Right ventricle myocardium superior (tissue), 1 donor: ENCODE results near the gene CEMIP2. TPM values are rescaled to one million over a fixed set of nuclear protein-coding genes. Genes with fewer than 3 reads are reported as not detected.
"Not testable (repeated sequence)": the region's sequence is repeated elsewhere in the genome, so short reads cannot be mapped to it uniquely, and the experiment has no call there.

Source experiments
- ATAC-seq: fragments of 200-7000 bp; cut with Tn5 transposase; one replicate; pipeline ENCODE4 v1.9.1; 2020; ENCODE audit warnings: mild to moderate bottlenecking; ENCODE audit not compliant: poor library complexity
- DNase-seq: peaks from one replicate; pipeline ENCODE4 v3.0.0-alpha.2; 2020
- intact Hi-C: fragments of 100-400 bp; cut with DNase I; formaldehyde crosslinking; loops from one replicate; pipeline ENCODE4 v1.11.2; 2022
- long read RNA-seq: library from polyadenylated mRNA; unstranded; transcript quantifications from one replicate; pipeline ENCODE4 v2.0.0, GENCODE V29; 2021
- total RNA-seq: library from RNA; stranded (reverse); fragmentation: NEBNext Ultra II Directional; extraction: Animal tissue kit (Norgen Biotek cat#: 25700); gene quantifications from one replicate; pipeline ENCODE4 v1.2.1, GENCODE V29; 2021
- donor health status: DM: no; HTN: yes; CAD: no; lungs with severe emphysema.

Gene CEMIP2
- total RNA-seq, result 7.9 TPM
- long read RNA-seq, full-length matches to known transcripts, result 1 of 1 reads
- long read RNA-seq, partial matches to known transcripts, result 0 of 1 reads
- long read RNA-seq, other reads (novel, unspliced or antisense), result 0 of 1 reads

GRCh38 chr9:71768388-71769174 lies at the start of gene CEMIP2:
Gene CEMIP2 (minus strand): TSS chr9:71768513. CDS start chr9:71750373, 18,140 bp downstream.
- intact Hi-C loops, result loop anchor here (10.0 kb wide), 1 partner anchor 164 kb away; no protein-coding TSS in a partner anchor
- ATAC-seq, result peak; percentile 93

DNA sequence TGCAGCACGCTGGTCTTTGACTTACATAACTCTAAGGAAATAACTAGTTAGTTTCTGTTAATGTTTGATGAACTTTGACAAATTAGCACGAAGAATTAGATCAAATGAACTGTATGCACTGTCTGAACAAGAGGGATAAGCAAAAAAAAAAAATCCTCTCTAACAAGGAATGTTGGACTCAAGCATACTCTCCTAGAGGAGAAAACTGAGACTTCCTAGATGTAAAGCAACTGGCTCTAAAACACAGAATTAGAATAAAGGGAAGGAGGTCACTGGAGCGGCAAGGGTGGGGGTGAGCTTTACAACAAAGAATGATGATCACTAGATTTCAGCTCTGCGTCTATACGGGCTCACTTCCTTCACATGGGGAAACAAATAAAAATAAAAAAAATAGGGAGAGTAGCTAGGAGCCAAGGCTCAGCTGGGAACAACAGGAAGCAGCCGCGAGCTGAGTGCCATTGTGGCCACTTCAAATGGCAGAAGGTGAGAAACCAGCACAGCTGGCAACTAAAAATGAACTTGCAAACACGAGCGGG lies 48.7 kb upstream of the CEMIP2 start:
- intact Hi-C loops, result loop anchor here (5.0 to 10.0 kb wide), 2 partner anchors 98 to 215 kb away; partner anchors contain the start of genes ABHD17B and C9orf85
- DNase-seq (no peak), ATAC-seq (no peak)

More at GRCh38 chr9:71768388-71769174, at the start of gene CEMIP2:
- peak; percentile 93 for DNase-seq

DNA sequence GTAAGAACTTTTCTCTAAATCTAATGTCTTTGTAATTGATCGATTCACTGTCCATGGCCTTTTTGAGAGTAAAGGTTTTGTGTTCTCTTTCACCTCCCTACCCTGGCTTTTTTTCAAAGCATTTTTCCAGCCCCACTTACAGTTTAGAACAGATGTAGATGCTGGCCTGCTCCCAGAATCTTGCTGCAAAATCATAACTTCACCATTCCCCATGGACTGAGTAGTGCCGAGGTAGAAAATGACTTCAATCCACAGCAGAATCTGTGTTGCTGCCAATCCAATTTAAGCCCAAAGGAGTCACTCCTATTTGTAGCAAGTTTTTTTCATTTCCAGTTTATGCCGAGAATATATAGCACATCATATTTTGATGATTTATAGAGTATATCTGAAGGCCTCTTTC lies 46.5 kb upstream of the CEMIP2 start:
- ATAC-seq (peak; percentile 70), DNase-seq (no peak)

GRCh38 chr9:71814226-71814625 lies 45.9 kb upstream of the CEMIP2 start:
- intact Hi-C loops, result loop anchor here (10.0 kb wide), 1 partner anchor 101 kb away; the partner anchor contains the start of genes ABHD17B and C9orf85
- DNase-seq, result no peak
- ATAC-seq, result peak; percentile 48

More for the DNA sequence above, 46.5 kb upstream of the CEMIP2 start:
- intact Hi-C loops, result loop anchor here (5.0 to 10.0 kb wide), 2 partner anchors 100 to 213 kb away; partner anchors contain the start of genes ABHD17B and C9orf85

DNA sequence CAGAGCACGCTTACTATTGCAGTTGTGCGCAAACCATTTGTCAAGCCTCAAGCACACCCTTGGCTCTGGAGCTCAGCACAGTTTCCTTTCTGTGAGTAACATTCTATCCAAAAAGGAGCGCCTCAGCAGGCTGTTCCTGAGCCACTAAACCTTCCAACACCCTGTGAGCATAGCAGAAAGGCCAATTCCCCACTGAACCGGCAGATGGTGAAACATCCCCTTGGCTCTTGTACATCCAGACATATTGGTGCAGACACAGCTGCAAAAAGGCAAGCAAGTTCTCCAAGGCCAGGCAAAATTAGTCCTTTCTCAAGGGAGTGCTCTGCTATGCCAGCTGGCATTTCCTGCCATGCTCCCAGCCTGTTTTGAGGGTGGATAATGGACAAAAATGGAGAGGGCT lies 44.1 kb upstream of the CEMIP2 start:
- DNase-seq (peak; percentile 59), ATAC-seq (peak; percentile 85)
- intact Hi-C loops, result loop anchor here (10.0 kb wide), 1 partner anchor 102 kb away; the partner anchor contains the start of genes ABHD17B and C9orf85

GRCh38 chr9:71808068-71808467 lies 39.8 kb upstream of the CEMIP2 start:
- intact Hi-C loops, result no loop called here
- ATAC-seq (no peak), DNase-seq (no peak)

- intact Hi-C loops, result loop anchor here (2.0 kb wide), 1 partner anchor 216 kb away; no protein-coding TSS in a partner anchor
- DNase-seq (peak; percentile 59), ATAC-seq (peak; percentile 99)
Measured at GRCh38 chr9:71806901-71807307, 38.6 kb upstream of the CEMIP2 start.

- DNase-seq, ATAC-seq, intact Hi-C loops: not testable (repeated sequence)
Measured at GRCh38 chr9:71805096-71805495, 36.8 kb upstream of the CEMIP2 start.

DNA sequence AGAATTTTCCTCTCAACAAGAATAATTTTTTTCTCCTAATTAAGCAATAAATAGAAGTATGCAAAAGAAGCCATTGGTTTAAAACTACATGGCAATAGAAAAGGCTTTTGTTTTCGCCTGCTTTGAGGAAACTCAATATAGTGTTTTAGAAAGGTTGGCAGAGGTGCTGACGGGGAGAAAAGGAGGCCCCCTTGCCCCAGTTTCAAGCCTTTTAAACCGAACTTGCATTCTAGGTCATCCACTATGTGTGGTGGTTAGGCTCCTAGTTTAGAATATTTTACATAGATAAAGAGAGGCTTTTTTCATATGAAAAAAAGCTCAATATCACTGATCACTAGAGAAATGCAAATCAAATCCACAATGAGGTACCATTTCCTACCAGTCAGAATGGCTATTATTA lies 33.5 kb upstream of the CEMIP2 start:
- no peak for DNase-seq
- intact Hi-C loops, result no loop called here
- ATAC-seq, result no peak

DNA sequence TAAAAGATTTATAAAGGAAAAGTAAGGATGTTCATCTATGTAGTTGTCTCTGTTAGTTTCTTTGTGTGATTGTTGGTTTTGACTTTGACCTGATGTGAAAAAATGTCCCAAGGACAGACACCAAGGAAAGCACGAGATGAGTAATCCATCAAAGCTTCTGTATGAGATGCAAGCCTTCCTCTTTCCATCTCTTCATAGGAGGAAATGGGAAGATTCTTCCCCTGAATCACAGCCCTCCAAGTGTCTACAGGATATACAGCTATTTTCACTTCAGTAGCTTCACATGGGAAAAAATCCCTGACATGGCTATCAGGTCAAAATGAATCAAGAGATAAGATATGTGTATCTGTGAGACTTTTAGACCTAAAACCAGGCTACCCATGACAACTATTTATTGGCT lies 29.0 kb upstream of the CEMIP2 start:
- no peak for ATAC-seq
- no peak for DNase-seq
- intact Hi-C loops, result no loop called here

DNA sequence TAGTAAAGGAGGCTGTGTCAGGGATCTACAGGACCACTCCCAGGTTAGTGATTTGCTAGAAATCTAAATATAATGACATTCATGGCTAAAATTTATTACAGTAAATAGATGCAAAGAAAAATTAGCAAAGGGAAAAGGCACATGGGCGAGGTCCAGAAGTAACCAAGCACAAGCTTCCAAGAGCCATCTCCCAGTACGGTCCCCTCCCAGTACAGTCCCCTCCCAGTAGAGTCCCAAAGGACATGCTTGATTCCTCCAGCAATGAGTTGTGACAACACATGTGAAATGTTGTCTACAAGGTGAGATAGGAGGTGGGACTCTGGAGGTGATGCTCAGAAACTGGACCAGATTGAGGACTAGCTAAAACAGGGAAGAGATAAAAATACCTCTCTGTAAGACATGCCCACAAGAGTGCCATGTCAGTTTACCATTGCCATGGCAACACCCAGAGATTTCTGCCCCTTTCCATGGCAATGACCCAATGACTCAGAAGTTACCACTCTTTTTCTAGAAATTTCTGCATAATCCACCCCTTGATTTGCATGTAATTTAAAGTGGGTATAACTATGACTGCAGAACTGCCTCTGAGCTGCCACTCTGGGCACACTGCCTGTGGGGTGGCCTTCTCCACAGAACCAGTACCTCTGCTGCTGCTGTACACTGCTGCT lies 27.9 kb upstream of the CEMIP2 start:
- intact Hi-C loops, result no loop called here
- DNase-seq, result no peak
- no peak for ATAC-seq

DNA sequence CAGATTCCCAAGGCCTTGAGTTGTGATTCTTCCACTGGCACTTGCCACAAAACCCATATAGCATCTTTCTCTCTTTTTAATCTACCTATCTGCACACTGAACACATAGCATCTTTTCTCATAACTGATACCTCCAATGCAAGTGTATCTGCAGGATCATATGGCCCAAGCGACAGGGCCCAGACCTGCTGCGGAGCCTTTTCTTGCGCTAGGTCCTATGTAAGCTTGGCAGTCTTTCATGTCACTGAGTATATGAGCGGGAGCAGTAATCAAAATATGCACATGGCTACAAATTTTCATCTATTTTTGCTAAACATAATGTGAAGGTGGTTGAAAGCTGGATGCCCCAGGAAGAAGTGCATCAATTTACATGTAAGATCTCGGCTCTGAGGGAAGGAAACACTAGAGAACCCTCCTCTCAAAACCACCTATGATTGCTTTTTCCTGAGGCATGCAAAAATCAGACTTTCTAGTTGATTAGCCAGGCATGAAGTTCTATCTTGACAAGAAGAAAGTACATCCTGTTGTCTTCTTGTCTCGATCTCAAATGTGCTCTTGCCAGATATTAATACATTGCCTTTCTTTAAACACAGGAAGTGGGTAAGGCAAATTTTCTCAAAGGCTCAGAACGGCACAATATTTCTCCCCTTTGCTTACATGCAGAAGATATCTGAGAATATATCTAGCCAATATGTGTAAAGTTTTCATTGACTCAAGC lies 26.9 kb upstream of the CEMIP2 start:
- intact Hi-C loops, result no loop called here
- DNase-seq (no peak), ATAC-seq (no peak)

DNA sequence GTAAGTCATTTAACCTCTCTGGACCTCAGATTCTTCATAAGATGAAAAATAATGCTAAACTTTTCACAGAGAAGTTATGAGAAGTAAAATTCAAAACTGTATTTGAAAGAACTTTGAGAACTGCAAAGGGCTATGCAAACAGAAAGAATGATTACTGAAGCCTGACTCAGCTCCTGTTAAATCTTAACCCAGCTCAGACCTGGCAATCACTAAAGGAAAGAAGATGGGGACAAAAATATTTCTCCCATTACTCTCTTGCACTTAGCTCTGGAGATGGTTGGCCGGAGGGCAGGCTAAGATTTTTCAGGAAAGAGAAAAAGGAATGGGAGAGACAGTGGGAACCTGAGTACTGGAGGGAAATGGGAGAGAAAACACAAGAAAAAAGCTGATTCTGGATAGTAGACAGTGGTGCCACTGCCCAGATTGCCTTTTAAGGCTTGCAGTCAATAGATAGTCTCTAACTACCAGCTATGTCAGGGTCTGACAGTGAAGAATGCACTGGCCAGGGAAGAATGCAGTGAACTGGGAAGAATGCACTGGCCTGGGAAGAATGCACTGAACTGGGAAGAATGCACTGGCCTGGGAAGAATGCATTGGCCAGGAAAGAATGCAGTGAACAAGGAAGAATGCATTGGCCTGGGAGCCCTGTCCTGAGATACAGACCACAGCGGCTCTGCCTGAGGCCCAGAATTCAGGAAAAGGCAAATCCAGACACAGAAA lies 25.2 kb upstream of the CEMIP2 start:
- ATAC-seq (no peak), DNase-seq (no peak)
- intact Hi-C loops, result no loop called here

GRCh38 chr9:71791875-71792274 lies 23.6 kb upstream of the CEMIP2 start:
- no peak for ATAC-seq
- intact Hi-C loops, result no loop called here

GRCh38 chr9:71790296-71790695 lies 22.0 kb upstream of the CEMIP2 start:
- ATAC-seq, result no peak
- intact Hi-C loops, result no loop called here
- DNase-seq, result no peak

More at GRCh38 chr9:71791875-71792274, 23.6 kb upstream of the CEMIP2 start:
- DNase-seq, result no peak

- intact Hi-C loops, result no loop called here
- ATAC-seq, result peak; percentile 52
- DNase-seq, result peak; percentile 48
Measured at GRCh38 chr9:71783120-71783523, 14.8 kb upstream of the CEMIP2 start.

- ATAC-seq (no peak), DNase-seq (no peak)
- intact Hi-C loops, result no loop called here
Measured at GRCh38 chr9:71781391-71781790, 13.1 kb upstream of the CEMIP2 start.

DNA sequence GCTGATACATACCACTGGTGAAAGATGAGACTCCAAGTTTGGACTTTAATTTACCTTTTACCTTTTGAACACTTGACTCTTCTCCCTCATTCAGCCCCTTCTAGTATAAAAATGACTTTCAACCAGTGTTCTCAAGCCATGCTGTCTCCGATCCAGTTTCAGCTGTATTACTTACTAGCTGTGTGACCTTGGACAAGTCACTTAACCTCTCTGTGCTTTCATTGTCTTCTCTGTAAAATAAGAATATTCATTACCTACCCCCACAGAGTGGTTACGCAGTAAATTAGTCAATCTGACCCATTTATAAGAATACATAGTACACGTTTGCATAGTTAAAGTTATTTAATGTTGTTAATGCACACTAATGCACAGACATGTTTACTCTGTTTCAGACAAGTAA lies 12.6 kb upstream of the CEMIP2 start:
- DNase-seq (no peak), ATAC-seq (no peak)
- intact Hi-C loops, result no loop called here
